ENCODE data around the gene SRPRB.

DNA sequence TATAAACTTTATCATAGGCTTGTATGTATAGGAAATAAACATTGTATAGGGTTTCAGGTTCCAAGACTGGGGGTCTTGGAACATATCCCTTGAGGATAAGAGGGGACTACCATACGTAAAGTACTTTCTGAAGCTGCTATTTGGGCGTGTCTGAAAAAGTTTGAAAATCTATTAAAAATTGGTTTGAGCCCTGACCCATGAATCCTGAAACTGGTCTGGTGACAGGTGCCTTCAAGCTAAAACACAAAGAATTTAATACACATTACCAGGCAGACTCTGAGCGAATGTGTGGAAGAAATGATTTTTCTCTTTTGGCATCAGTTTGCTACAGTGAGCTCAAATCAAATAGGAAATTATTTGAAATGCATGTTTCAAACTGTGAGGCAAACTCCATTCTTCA, 43.1 kb upstream of the SRPRB start:
- TF ChIP-seq POLR2A (IDR thresholded peaks at IDR 0.05; ENCODE audit: low read length), result no peak
- TF ChIP-seq GATA1 (IDR thresholded peaks at IDR 0.05; ENCODE audit: low read depth, low read length), result no peak
